Body of pancreas (tissue), 4 donors: Measurements from ENCODE around the gene QSOX1.

Experiments
- POLR2A ChIP-seq, 3 donors: fragments of 450-650 bp; IDR thresholded peaks; one replicate each; pipeline ENCODE4 v1.6.1; 2016; ENCODE audit warnings: antibody characterized with exemption in 3 of 3, mild to moderate bottlenecking in 2 of 3
- TF ChIP-seq, protein P1 (sequence below), 7 experiments: fragments of 450-650 bp in 4 of 7; fragments of 200-600 bp in 3 of 7; sonication (generic) in 3 of 7; IDR thresholded peaks; one replicate each; pipeline ENCODE4 v1.5.1; 2016 to 2019; ENCODE audit warnings: antibody characterized with exemption in 7 of 7

DNA sequence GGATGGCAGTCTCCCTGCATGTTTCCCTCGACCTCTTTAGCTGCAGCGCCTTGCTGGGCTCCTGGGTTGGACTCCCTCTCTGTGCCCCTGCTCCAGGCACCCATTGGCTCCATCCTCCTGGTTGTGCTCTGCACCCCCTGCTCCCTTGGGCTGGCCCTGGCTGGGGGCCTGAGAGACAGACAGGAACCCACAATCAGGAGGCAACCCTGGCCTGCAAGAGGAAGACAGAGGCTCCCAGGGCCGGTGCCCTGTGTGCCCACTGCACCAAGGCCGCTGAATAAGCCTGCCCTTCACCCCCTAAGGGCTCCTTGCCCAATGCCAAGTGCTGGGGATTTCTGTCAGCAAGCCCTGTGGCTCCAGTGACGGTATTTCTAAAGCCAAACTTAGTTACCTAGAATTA, 43.9 kb downstream of the QSOX1 start:
- no peak for TF ChIP-seq POLR2A (IDR thresholded peaks at IDR 0.05)
- TF ChIP-seq, protein P1, sequence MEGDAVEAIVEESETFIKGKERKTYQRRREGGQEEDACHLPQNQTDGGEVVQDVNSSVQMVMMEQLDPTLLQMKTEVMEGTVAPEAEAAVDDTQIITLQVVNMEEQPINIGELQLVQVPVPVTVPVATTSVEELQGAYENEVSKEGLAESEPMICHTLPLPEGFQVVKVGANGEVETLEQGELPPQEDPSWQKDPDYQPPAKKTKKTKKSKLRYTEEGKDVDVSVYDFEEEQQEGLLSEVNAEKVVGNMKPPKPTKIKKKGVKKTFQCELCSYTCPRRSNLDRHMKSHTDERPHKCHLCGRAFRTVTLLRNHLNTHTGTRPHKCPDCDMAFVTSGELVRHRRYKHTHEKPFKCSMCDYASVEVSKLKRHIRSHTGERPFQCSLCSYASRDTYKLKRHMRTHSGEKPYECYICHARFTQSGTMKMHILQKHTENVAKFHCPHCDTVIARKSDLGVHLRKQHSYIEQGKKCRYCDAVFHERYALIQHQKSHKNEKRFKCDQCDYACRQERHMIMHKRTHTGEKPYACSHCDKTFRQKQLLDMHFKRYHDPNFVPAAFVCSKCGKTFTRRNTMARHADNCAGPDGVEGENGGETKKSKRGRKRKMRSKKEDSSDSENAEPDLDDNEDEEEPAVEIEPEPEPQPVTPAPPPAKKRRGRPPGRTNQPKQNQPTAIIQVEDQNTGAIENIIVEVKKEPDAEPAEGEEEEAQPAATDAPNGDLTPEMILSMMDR (IDR thresholded peaks at IDR 0.05): no peak
